Loucy (cell line): ENCODE measurements around the gene ROS1.

ENCODE experiments used
- CTCF ChIP-seq: fragments of 200-600 bp; sonication (generic); conservative IDR thresholded peaks from 2 replicates; pipeline ENCODE4 v1.5.1; 2014; ENCODE audit warnings: mild to moderate bottlenecking, antibody characterized with exemption, low read length
- EZH2phosphoT487 ChIP-seq: fragments of 200-600 bp; IDR thresholded peaks from 2 replicates; pipeline ENCODE4 v1.6.1; 2018; ENCODE audit warnings: antibody characterized with exemption, mild to moderate bottlenecking, moderate library complexity, borderline replicate concordance

- TF ChIP-seq CTCF (no peak), EZH2phosphoT487 (no peak)
Measured at GRCh38 chr6:117275205-117275604, 150.5 kb downstream of the ROS1 start.
